Activated CD4-positive, alpha-beta T cell treated with anti-CD3 and anti-CD28 coated beads, Interleukin-2, Interleukin-4, amounts not matched to agents 100 ng/mL and 50 ng/mL, durations not matched to agents 16 hours and 8 hours (primary cell): Measurements from ENCODE around the gene MCEMP1.

ENCODE experiments used
- DNase-seq: peaks from one replicate; pipeline ENCODE4 v3.0.0-alpha.2; 2020; ENCODE audit warnings: low spot score

MCEMP1 gene

GRCh38 chr19:7672522-7672921 is 4.4 kb upstream of the MCEMP1 start:
- no peak for DNase-seq

- peak; percentile 33 for DNase-seq
Observed at GRCh38 chr19:7674010-7675005, 2.6 kb upstream of the MCEMP1 start.

GRCh38 chr19:7676376-7676775 is 514 bp upstream of the MCEMP1 start:
- DNase-seq: no peak

GRCh38 chr19:7677669-7678311 is 900 bp downstream of the MCEMP1 start:
- DNase-seq: no peak

GRCh38 chr19:7678971-7679751 is 2.3 kb downstream of the MCEMP1 start:
- DNase-seq: peak; percentile 70

GRCh38 chr19:7679771-7680605 is 3.1 kb downstream of the MCEMP1 start:
- no peak for DNase-seq

GRCh38 chr19:7680606-7681339 is 3.9 kb downstream of the MCEMP1 start, which contains the start of gene TRAPPC5:
TSS of gene TRAPPC5 (plus strand) at chr19:7680833. CDS start at chr19:7682254, 1,421 bp downstream.
- peak; percentile 88 for DNase-seq

- peak; percentile 91 for DNase-seq
Observed at GRCh38 chr19:7681340-7682174, 4.7 kb downstream of the MCEMP1 start.

- no peak for DNase-seq
Observed at GRCh38 chr19:7682175-7682855, 5.4 kb downstream of the MCEMP1 start.

GRCh38 chr19:7685546-7686445 is 8.9 kb downstream of the MCEMP1 start:
- DNase-seq: no peak

- no peak for DNase-seq
Observed at GRCh38 chr19:7687177-7687576, 10.3 kb downstream of the MCEMP1 start.

- DNase-seq: no peak
Observed at GRCh38 chr19:7689165-7689564, 12.3 kb downstream of the MCEMP1 start.

GRCh38 chr19:7690779-7691258 is 13.9 kb downstream of the MCEMP1 start:
- DNase-seq: no peak

GRCh38 chr19:7691497-7691896 is 14.6 kb downstream of the MCEMP1 start:
- peak; percentile 8 for DNase-seq

GRCh38 chr19:7692417-7693088 is 15.7 kb downstream of the MCEMP1 start:
- DNase-seq: peak; percentile 26

GRCh38 chr19:7694499-7694898 is 17.6 kb downstream of the MCEMP1 start:
- no peak for DNase-seq

GRCh38 chr19:7697721-7698287 is 20.9 kb downstream of the MCEMP1 start:
- no peak for DNase-seq
